Neuron (in vitro differentiated cells): Measurements from ENCODE around the gene GATA5.
"Not testable (repeated sequence)": the region's sequence is repeated elsewhere in the genome, so short reads cannot be mapped to it uniquely, and the experiment has no call there.

Experiments
- H2AFZ ChIP-seq: one replicate; pipeline ENCODE4 v1.6.1; 2013; ENCODE audit warnings: low read depth, mild to moderate bottlenecking, inconsistent platforms, low read length, moderate library complexity
- H3K27me3 ChIP-seq: one replicate; pipeline ENCODE4 v1.6.1; 2013; ENCODE audit warnings: low read length; ENCODE audit not compliant: insufficient read depth
- H3K36me3 ChIP-seq: one replicate; pipeline ENCODE4 v1.6.1; 2013; ENCODE audit warnings: low read length; ENCODE audit not compliant: insufficient read depth
- H3K4me1 ChIP-seq: one replicate; pipeline ENCODE4 v1.6.1; 2013; ENCODE audit warnings: low read length; ENCODE audit not compliant: insufficient read depth
- H3K4me3 ChIP-seq: 2 replicates; pipeline ENCODE4 v1.5.1; 2013; ENCODE audit warnings: mild to moderate bottlenecking, low read length, moderate library complexity
- H3K9me3 ChIP-seq: one replicate; pipeline ENCODE4 v1.6.1; 2013; ENCODE audit warnings: low read length

Gene GATA5

DNA sequence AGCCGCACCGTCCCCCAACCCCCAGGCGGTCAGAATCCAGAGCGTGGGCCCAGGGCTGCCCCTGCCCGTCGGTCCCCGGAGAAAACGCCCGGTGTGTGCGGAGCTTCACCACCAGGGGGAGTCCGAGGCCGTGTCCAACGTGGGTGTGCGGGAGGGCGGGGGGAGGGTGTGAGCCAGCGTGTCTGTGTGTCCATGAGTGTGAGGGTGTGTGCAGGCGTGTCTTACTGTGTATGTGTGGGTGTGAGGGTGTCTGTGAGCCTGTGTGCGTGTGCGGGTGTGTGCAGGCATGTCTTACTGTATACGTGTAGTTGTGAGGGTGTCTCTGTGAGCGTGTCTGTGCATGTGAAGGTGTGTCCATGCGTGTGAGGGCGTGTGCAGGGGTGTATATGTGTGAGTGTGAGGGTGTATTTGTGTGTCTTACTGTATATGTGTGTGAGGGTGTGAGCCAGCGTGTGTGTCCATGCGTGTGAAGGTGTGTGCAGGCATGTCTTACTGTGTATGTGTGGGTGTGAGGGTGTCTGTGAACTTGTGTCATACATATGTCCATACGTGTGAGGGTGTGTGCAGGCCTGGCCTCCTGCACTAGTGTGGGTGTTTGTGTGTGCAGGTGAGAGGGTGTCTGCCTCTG, 24.6 kb upstream of the GATA5 start:
- no peaks in the 10 kb centered on the region for H3K9me3 ChIP-seq
- H3K36me3 ChIP-seq, result no peaks in the 10 kb centered on the region
- H2AFZ ChIP-seq, result no peak overlapping the region
- H3K4me1 ChIP-seq, result no peaks in the 10 kb centered on the region
- H3K27me3 ChIP-seq, result peaks cover 1% of the 10 kb centered on the region
- H3K4me3 ChIP-seq, result no peak overlapping the region

DNA sequence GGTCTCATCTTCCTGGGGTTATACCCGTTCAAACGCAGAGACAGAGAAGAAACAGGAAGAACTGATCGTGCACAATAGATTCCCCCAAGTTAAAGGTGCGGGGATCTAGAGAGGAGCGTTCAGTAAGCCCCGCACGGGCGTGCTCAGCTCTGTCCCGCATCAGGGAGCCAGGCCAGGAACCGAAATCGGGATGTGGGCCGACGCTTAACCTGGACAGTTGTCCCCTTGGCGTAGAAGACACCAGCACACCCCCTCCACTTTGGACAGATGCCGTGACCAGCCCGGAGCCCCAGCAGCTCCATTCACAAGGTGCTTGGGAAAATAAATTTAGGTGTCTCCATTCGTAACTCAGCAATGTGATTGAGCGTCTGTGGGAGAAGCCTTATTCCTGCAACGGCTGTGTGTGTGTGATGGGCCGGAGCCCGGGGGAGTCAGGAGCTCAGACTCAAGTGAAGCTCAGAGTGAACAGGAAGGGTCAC, 24.0 kb upstream of the GATA5 start:
- no peaks in the 10 kb centered on the region for H3K36me3 ChIP-seq
- H2AFZ ChIP-seq, result no peak overlapping the region
- H3K4me1 ChIP-seq, result no peaks in the 10 kb centered on the region
- no peaks in the 10 kb centered on the region for H3K9me3 ChIP-seq
- H3K4me3 ChIP-seq, result no peak overlapping the region
- H3K27me3 ChIP-seq, result no peaks in the 10 kb centered on the region

DNA sequence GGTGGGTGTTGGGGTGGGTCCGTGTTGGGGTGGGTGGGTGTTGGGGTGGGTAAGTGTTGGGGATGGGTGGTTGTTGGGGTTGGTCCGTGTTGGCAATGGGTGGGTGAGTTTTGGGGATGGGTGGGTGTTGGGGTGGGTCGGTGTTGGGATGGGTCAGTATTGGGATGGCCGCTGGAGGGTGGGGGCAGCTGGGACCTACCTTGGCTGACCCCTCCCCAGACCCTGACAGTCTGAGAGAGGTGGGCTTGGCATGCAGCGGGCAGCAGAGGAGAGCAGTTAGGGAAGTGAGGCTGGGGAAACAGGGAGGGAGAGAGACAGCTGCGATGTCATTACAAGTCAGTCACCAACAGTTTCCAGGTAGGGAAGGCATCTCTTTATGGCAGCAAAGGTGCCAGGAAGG, 23.1 kb upstream of the GATA5 start:
- Histone ChIP-seq H3K4me1 (no peaks in the 10 kb centered on the region), H3K27me3 (no peaks in the 10 kb centered on the region), H3K4me3 (no peak overlapping the region), H2AFZ (no peak overlapping the region), H3K9me3 (no peaks in the 10 kb centered on the region), H3K36me3 (no peaks in the 10 kb centered on the region)

DNA sequence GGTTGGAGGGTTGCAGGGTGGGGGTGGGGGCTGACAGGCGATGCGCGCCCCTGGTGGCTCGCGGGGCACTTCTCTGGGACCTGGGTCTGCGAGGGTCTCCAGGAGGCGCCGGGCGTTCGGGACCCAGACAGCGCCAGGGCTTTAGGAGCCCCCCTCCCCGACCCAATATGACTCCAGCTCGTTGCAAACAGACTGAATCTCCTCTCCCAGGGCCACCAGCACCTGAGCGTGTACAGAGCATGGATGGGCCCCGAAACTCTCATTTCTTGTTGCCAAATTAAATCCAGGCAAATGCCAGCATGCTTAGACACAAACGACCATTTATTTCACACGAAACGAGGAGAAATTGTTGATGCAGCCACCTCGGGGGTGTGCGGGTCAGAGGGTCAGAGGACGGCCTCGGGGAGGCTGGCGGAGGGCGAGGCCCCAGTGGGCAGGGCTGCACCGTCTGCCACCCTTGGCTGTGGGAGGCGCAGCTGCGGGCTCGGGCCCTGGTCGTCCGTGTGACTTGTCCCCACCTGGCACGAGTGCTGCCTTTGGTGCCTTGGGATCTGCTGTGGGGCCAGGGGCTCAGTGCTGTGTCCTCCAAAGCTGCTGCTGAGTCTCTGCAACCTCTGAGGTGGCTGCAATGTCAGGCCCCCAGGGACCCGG, 20.9 kb upstream of the GATA5 start:
- Histone ChIP-seq H2AFZ (no peak overlapping the region), H3K36me3 (no peaks in the 10 kb centered on the region), H3K4me3 (no peak overlapping the region), H3K27me3 (peaks cover 13% of the 10 kb centered on the region), H3K4me1 (no peaks in the 10 kb centered on the region), H3K9me3 (no peaks in the 10 kb centered on the region)

DNA sequence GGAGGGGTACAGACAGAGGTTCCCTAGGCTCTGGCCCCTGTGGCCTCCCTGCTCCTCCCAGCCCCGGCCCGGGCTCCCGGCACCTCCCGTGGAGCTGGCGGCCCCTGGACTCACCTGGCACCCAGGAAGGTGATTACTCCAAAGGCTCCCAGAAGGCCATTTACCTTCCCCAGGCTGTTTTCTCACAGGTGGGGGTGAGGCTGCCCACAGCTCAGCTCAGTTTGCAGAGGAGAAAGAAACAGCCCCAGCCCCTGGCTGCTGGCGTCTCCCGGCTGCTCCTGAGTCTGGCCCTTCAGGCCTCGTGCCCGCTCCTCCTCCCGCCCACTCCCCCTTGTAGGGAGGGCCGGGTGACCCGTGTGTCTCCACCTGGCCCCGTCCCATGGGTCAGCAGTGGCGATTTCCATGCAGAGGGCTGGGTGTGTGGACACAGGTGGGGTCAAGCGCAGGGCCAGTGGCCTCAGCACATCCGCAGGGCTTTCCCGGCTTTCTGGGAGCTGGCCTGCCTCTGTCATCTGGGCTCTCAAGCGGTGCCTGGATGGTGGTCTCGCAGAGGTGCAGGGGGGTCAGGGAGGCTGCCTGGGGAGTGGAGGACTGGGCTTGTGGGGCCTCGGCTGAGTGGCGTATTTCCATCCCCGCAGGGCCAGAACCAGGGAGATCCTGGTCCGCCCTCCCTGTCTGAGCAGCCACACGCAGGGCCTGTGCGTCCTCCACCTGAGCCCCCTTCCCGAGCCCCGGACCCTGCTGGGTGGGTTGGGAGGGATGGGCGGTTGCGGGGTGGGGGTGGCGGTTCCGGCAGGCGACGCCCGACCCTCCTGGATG, 20.2 kb upstream of the GATA5 start:
- Histone ChIP-seq H3K4me3 (no peak overlapping the region), H2AFZ (no peak overlapping the region), H3K4me1 (no peaks in the 10 kb centered on the region), H3K36me3 (no peaks in the 10 kb centered on the region), H3K9me3 (no peaks in the 10 kb centered on the region), H3K27me3 (peaks cover 19% of the 10 kb centered on the region)

- H2AFZ ChIP-seq, result no peak overlapping the region
- peaks cover 25% of the 10 kb centered on the region for H3K27me3 ChIP-seq
- no peak overlapping the region for H3K4me3 ChIP-seq
Observed at GRCh38 chr20:62494980-62495748, 19.4 kb upstream of the GATA5 start.

GRCh38 chr20:62494537-62494936, 18.7 kb upstream of the GATA5 start:
- H2AFZ ChIP-seq, result no peak overlapping the region
- no peaks in the 10 kb centered on the region for H3K36me3 ChIP-seq
- no peaks in the 10 kb centered on the region for H3K9me3 ChIP-seq
- peaks cover 31% of the 10 kb centered on the region for H3K27me3 ChIP-seq
- H3K4me3 ChIP-seq, result no peak overlapping the region
- H3K4me1 ChIP-seq, result no peaks in the 10 kb centered on the region

More at GRCh38 chr20:62494980-62495748, 19.4 kb upstream of the GATA5 start:
- Histone ChIP-seq H3K36me3 (no peaks in the 10 kb centered on the region), H3K4me1 (no peaks in the 10 kb centered on the region), H3K9me3 (no peaks in the 10 kb centered on the region)

- Histone ChIP-seq H3K27me3 (peaks cover 38% of the 10 kb centered on the region), H3K4me1 (no peaks in the 10 kb centered on the region), H2AFZ (no peak overlapping the region), H3K36me3 (no peaks in the 10 kb centered on the region), H3K4me3 (no peak overlapping the region), H3K9me3 (no peaks in the 10 kb centered on the region)
Observed at GRCh38 chr20:62493886-62494285, 18.1 kb upstream of the GATA5 start.

- no peak overlapping the region for H2AFZ ChIP-seq
- H3K27me3 ChIP-seq, result peaks cover 42% of the 10 kb centered on the region
- H3K4me1 ChIP-seq, result no peaks in the 10 kb centered on the region
- no peaks in the 10 kb centered on the region for H3K9me3 ChIP-seq
- no peak overlapping the region for H3K4me3 ChIP-seq
- H3K36me3 ChIP-seq, result no peaks in the 10 kb centered on the region
Observed at GRCh38 chr20:62493253-62493885, 17.6 kb upstream of the GATA5 start.

- H3K4me1 ChIP-seq, result no peaks in the 10 kb centered on the region
- no peaks in the 10 kb centered on the region for H3K9me3 ChIP-seq
- no peak overlapping the region for H2AFZ ChIP-seq
- peaks cover 49% of the 10 kb centered on the region for H3K27me3 ChIP-seq
- no peak overlapping the region for H3K4me3 ChIP-seq
- no peaks in the 10 kb centered on the region for H3K36me3 ChIP-seq
Observed at GRCh38 chr20:62492711-62493110, 16.9 kb upstream of the GATA5 start.

- H3K36me3 ChIP-seq, H2AFZ ChIP-seq, H3K4me3 ChIP-seq, H3K9me3 ChIP-seq, H3K4me1 ChIP-seq: not testable (repeated sequence)
- H3K27me3 ChIP-seq, result peaks cover 68% of the 10 kb centered on the region
Observed at GRCh38 chr20:62490783-62491182, 15.0 kb upstream of the GATA5 start.

DNA sequence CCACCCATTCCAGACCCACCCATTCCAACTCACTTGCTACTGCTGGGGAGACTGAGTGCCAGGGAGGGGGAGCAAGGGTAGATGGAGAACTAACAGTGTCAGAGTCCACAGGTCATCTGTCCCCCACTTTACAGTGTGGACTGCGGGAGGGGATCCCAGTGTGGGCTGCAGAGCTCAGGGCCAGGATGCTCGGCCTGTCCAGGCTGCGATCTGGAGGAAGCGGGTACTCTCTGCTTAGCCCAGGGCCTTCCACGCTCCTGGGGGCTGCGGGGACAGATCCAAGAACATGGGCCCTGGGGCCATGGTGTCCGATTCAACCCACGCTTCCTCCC, 14.1 kb upstream of the GATA5 start:
- peaks cover 77% of the 10 kb centered on the region for H3K27me3 ChIP-seq

More for the DNA sequence above, 14.1 kb upstream of the GATA5 start:
- no peak overlapping the region for H2AFZ ChIP-seq
- H3K36me3 ChIP-seq, result no peaks in the 10 kb centered on the region
- H3K4me1 ChIP-seq, result no peaks in the 10 kb centered on the region
- H3K4me3 ChIP-seq, result no peak overlapping the region
- no peaks in the 10 kb centered on the region for H3K9me3 ChIP-seq
